IPS-20b (cell line): ENCODE results near the gene PZP.

Experiments
- H3K27ac ChIP-seq: one replicate; pipeline ENCODE4 v1.5.1; 2013; ENCODE audit warnings: low read length
- H3K27me3 ChIP-seq: 2 replicates; pipeline ENCODE4 v1.6.1; 2013; ENCODE audit warnings: mild to moderate bottlenecking, low read length, inconsistent platforms; ENCODE audit not compliant: insufficient read depth
- H3K36me3 ChIP-seq: 2 replicates; pipeline ENCODE4 v1.6.1; 2013; ENCODE audit warnings: low read depth, mild to moderate bottlenecking, inconsistent platforms, low read length, moderate library complexity; ENCODE audit not compliant: insufficient read depth
- H3K4me1 ChIP-seq: 2 replicates; pipeline ENCODE4 v1.6.1; 2013; ENCODE audit warnings: mild to moderate bottlenecking, control low read depth, inconsistent platforms, low read length, moderate library complexity; ENCODE audit not compliant: insufficient read depth
- H3K4me3 ChIP-seq: 2 replicates; pipeline ENCODE4 v1.5.1; 2013; ENCODE audit warnings: mild to moderate bottlenecking, low read length, inconsistent platforms
- H3K9ac ChIP-seq: 2 replicates; pipeline ENCODE4 v1.6.1; 2013; ENCODE audit warnings: low read depth, mild to moderate bottlenecking, inconsistent platforms, low read length, moderate library complexity
- H3K9me3 ChIP-seq: 2 replicates; pipeline ENCODE4 v1.6.1; 2013; ENCODE audit warnings: mild to moderate bottlenecking, low read depth, low read length, inconsistent platforms; ENCODE audit not compliant: insufficient read depth

Gene PZP

DNA sequence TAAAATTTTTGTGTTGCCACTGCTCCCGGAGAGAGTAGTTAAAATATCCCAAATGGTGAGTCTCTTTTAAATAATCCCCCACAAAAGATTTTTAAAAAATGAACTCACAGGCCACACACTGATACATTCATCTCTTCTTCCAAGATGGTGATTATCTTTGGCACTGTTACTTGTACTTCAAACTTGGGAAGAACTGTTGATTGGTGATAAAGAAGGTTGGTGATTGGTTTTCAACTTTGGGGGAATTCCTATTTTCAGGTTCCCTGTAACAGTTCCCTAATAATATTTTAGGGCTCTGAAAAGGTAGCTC is 99.0 kb downstream of the PZP start:
- Histone ChIP-seq H3K4me3 (no peak overlapping the region), H3K9me3 (no peaks in the 10 kb centered on the region), H3K27me3 (no peaks in the 10 kb centered on the region), H3K36me3 (no peaks in the 10 kb centered on the region), H3K9ac (no peak overlapping the region), H3K4me1 (no peaks in the 10 kb centered on the region), H3K27ac (no peak overlapping the region)

DNA sequence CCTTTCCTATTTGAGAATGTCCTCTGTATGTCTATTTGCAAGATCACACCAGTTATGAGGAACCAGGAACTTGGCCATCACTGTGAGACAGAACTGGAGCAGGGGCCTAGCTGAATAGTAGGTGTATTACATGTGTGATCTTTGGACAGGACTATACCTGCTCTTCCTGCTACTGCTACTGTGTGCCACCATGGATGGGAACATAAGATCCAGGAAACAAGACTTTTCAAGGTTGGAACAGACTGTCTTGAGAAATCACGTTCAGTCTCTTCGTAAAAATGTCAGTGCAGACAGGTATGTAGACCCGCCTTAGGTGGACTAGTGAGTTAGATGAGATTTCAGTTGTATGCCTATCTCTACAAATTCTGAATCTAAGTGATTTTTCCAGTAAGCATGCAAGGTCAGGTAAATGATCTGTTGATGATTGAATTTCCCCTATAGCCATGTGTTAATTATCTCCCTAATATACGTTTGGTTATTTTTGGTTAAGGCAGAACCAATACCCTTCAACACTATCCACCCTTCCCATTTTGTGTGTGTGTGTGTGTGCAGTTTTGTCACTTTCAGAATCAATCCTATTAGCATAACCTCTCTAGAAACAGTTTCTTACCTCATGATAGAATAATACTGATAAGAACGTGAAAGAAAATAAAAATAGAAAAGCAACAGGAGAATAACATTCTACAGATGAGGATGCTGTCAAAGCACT is 99.5 kb downstream of the PZP start:
- no peaks in the 10 kb centered on the region for H3K4me1 ChIP-seq
- no peaks in the 10 kb centered on the region for H3K9me3 ChIP-seq
- no peaks in the 10 kb centered on the region for H3K27me3 ChIP-seq
- H3K36me3 ChIP-seq, result no peaks in the 10 kb centered on the region
- H3K27ac ChIP-seq, result no peak overlapping the region
- no peak overlapping the region for H3K4me3 ChIP-seq
- no peak overlapping the region for H3K9ac ChIP-seq

DNA sequence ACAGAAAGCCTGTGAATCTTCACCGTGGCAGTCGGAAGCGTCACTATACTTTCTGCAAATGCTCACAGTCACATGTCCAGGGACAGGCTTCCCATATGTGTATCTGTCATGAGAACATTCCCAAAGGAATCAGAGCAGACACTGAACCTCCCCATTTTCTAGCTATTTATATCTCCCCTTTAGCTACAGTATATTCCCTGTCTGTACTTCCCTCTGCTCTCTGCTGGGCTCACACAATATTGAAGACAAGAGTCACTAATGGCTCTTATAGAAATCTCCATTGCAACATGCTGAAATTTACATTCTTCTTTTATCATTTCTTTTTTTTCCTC is 100.7 kb downstream of the PZP start:
- H3K9me3 ChIP-seq, result no peaks in the 10 kb centered on the region
- no peaks in the 10 kb centered on the region for H3K27me3 ChIP-seq
- H3K4me1 ChIP-seq, result no peaks in the 10 kb centered on the region
- no peak overlapping the region for H3K4me3 ChIP-seq
- H3K27ac ChIP-seq, result no peak overlapping the region
- H3K36me3 ChIP-seq, result no peaks in the 10 kb centered on the region
- no peak overlapping the region for H3K9ac ChIP-seq

DNA sequence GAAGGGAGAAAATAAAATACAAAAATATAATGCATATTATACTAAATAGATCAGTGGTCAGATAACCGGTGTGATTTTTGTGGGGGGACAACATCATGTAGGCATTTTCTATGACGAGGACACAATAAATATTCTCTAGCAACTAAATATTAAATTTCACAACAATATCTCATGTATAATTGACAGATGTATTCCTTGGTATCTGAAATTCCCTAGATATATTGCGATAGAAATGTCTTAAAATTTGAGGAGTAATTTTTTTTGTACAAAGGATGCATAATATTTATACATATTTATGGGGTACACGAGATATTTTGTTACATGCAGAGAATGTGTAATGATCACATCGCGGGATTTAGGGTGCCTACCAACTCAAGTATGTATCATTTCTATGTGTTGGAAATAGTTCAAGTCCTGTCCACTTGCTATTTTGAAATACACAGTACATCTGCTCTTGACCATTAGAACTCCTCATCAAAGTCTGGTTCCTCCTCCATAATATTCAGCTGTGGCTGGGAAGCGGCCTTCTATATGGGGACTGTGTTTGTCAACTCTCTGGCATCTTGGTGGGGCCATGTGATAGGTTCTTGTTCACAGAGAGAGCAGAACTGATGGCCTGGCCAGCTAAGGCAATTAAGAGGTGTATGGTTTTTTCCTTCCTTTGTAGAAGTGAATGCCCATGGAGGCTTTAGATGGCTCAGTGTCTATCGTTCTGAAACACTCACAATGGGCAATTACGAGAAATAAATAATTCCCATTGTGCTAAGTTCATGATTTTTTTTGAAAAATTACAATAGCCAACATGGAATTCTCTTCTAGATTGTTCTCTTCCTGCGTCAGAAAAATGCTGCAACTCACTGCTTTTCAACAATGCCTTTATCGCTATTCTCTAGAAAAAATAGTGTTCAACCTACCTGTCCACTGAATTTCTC is 101.3 kb downstream of the PZP start:
- no peaks in the 10 kb centered on the region for H3K4me1 ChIP-seq
- H3K9ac ChIP-seq, result no peak overlapping the region
- H3K4me3 ChIP-seq, result no peak overlapping the region
- no peaks in the 10 kb centered on the region for H3K27me3 ChIP-seq
- no peaks in the 10 kb centered on the region for H3K36me3 ChIP-seq
- H3K27ac ChIP-seq, result no peak overlapping the region
- H3K9me3 ChIP-seq, result no peaks in the 10 kb centered on the region

GRCh38 chr12:9106067-9106466 is 102.1 kb downstream of the PZP start:
- Histone ChIP-seq H3K4me3 (no peak overlapping the region), H3K9me3 (no peaks in the 10 kb centered on the region), H3K36me3 (no peaks in the 10 kb centered on the region), H3K4me1 (no peaks in the 10 kb centered on the region), H3K9ac (no peak overlapping the region), H3K27me3 (no peaks in the 10 kb centered on the region), H3K27ac (no peak overlapping the region)

DNA sequence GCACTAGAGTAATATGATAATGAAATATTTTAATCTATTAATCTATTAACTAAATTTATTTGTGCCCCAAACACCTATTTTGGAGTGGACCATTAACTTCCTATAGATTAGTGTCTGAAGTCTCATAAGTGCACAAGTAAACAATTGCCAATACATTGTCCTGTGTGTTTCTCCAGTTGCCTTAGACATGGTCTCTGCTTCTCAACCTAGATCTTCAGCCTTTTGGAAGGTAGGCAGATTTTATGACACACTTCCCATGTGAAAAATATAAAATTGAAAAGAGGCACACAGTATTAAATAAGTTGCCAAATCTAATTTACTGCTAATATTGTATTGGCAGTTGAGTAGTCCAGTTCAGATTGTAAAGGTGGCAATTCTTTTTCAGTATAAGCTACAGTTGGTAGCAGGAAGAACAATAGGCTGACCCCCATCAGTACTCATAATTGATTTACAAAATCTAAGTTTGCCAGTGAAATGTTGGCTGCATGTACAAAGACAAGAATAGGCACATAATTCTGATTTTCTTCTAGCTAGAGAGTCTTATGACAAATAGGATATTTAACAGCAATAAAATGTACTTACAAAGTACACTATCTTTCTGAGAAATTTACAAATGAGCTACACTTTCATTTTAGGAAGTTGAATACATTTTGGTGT is 103.3 kb downstream of the PZP start:
- Histone ChIP-seq H3K9ac (no peak overlapping the region), H3K27me3 (no peaks in the 10 kb centered on the region), H3K9me3 (no peaks in the 10 kb centered on the region), H3K4me3 (no peak overlapping the region), H3K4me1 (no peaks in the 10 kb centered on the region), H3K36me3 (no peaks in the 10 kb centered on the region), H3K27ac (no peak overlapping the region)

DNA sequence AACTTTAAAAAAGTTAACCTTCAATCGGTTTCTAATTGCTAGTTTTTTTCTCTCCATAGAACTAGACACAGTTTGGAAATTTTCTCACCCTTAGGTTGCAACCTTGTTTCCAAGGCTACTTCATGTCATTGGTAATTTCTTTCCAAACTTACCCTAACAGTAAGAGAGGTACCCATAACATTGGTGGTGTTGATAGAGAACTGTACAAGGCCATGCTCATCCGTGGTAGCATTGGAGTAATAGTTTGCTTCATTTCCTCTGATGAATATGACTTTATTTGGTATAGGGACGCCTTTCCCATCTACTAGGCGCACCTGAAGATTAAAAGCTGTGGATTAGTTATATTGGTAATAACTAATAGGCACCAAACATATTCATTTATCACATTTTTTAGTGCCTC is 104.1 kb downstream of the PZP start:
- no peaks in the 10 kb centered on the region for H3K27me3 ChIP-seq
- no peak overlapping the region for H3K27ac ChIP-seq
- H3K9me3 ChIP-seq, result no peaks in the 10 kb centered on the region
- H3K4me3 ChIP-seq, result no peak overlapping the region
- no peak overlapping the region for H3K9ac ChIP-seq
- no peaks in the 10 kb centered on the region for H3K4me1 ChIP-seq
- no peaks in the 10 kb centered on the region for H3K36me3 ChIP-seq

GRCh38 chr12:9103050-9103849 is 104.9 kb downstream of the PZP start:
- no peaks in the 10 kb centered on the region for H3K9me3 ChIP-seq
- H3K4me1 ChIP-seq, result no peaks in the 10 kb centered on the region
- no peak overlapping the region for H3K4me3 ChIP-seq
- H3K36me3 ChIP-seq, result no peaks in the 10 kb centered on the region
- H3K27me3 ChIP-seq, result no peaks in the 10 kb centered on the region
- no peak overlapping the region for H3K27ac ChIP-seq
- H3K9ac ChIP-seq, result no peak overlapping the region

DNA sequence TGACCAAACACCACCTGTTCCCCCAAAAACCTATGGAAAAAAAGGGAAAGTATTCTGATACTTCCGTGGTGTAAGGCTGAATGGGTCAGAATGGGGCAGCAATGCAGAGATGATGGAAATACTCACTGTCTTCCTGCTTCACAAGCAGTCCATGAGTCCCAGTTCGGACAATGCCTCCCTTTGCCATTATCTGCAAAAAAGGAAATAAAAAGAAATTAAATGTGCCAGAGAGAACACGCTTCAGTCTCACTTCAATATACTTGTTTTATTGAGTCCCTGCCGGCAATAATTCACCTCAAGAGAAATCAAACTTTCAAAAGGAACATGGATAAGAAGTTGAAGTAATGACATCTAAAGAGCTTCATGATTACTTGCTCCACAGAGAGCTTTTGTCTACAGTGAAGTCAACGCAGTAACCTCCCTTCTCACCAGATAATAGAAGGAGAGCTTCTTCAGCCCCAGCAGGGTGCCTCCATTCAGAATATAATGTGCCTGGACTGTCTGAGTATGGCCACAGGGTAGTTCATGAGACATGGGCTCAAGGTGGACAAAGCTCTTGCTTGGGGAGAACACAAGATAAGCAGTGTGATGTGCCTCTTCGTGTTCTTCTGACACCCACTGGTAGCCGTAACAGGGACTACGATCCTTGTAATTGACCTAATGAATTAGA is 107.0 kb downstream of the PZP start:
- Histone ChIP-seq H3K27me3 (no peaks in the 10 kb centered on the region), H3K4me1 (no peaks in the 10 kb centered on the region), H3K9ac (no peak overlapping the region), H3K36me3 (no peaks in the 10 kb centered on the region), H3K27ac (no peak overlapping the region), H3K4me3 (no peak overlapping the region), H3K9me3 (no peaks in the 10 kb centered on the region)

DNA sequence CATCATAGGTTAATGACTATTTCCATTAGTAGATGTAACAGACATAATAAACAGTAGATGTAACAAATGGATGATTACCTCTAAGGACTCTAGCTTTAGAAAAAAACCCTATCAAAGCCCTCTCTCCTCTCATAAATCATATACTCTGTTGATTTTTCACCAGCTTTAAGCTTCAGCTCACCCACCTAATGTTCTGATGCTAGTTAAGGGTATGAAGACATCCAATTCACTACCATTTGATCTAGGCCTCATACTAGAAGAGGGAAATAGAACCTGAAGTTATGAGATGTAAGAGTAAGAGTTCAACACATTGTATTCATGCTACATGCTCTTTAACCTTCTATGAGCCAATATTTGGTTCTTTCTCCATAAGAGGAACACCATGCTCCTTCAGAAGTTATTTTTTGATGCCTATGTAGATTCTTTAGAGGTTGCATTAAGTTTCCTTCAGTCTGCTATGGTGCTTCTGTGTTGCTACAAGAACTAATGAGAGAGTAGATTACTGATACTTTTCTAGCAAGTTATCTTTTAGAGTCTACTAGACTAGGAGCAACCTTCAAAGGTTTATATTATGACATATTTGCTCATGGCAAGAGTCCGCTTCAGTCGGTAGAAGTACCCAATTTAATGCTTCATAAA is 108.5 kb downstream of the PZP start:
- no peak overlapping the region for H3K4me3 ChIP-seq
- no peaks in the 10 kb centered on the region for H3K9me3 ChIP-seq
- no peak overlapping the region for H3K27ac ChIP-seq
- no peaks in the 10 kb centered on the region for H3K36me3 ChIP-seq
- H3K4me1 ChIP-seq, result no peaks in the 10 kb centered on the region
- H3K9ac ChIP-seq, result no peak overlapping the region
- no peaks in the 10 kb centered on the region for H3K27me3 ChIP-seq
